Mucosa of stomach (tissue), 1 donor: Measurements from ENCODE around the gene CCSER2.

Source experiments
- H3K27me3 ChIP-seq: one replicate; pipeline ENCODE4 v1.7.0; 2013; ENCODE audit warnings: mild to moderate bottlenecking, low read length; ENCODE audit not compliant: control insufficient read depth, insufficient read depth
- H3K36me3 ChIP-seq: one replicate; pipeline ENCODE4 v1.7.0; 2013; ENCODE audit warnings: low read length; ENCODE audit not compliant: control insufficient read depth, insufficient read depth
- H3K4me1 ChIP-seq: one replicate; pipeline ENCODE4 v1.7.0; 2013; ENCODE audit warnings: mild to moderate bottlenecking, low read length; ENCODE audit not compliant: control insufficient read depth, insufficient read depth
- H3K4me3 ChIP-seq: one replicate; pipeline ENCODE4 v1.7.0; 2013; ENCODE audit warnings: low read length
- H3K9ac ChIP-seq: one replicate; pipeline ENCODE4 v1.7.0; 2013; ENCODE audit warnings: mild to moderate bottlenecking, low read length, moderate library complexity
- H3K9me3 ChIP-seq: one replicate; pipeline ENCODE4 v1.7.0; 2013; ENCODE audit warnings: mild to moderate bottlenecking, low read length, moderate library complexity; ENCODE audit not compliant: control insufficient read depth
- donor health status: Pancreatic carcinoma.

CCSER2 gene

GRCh38 chr10:84548869-84549268, 220.5 kb downstream of the CCSER2 start:
- Histone ChIP-seq H3K4me3 (no peak overlapping the region), H3K9ac (no peak overlapping the region), H3K4me1 (no peaks in the 10 kb centered on the region), H3K36me3 (no peaks in the 10 kb centered on the region), H3K9me3 (no peaks in the 10 kb centered on the region), H3K27me3 (peaks cover 10% of the 10 kb centered on the region)

- Histone ChIP-seq H3K9ac (no peak overlapping the region), H3K4me1 (no peaks in the 10 kb centered on the region), H3K36me3 (no peaks in the 10 kb centered on the region), H3K9me3 (no peaks in the 10 kb centered on the region), H3K27me3 (peaks cover 10% of the 10 kb centered on the region), H3K4me3 (no peak overlapping the region)
Measured at GRCh38 chr10:84549368-84550165, 221.2 kb downstream of the CCSER2 start.

- Histone ChIP-seq H3K27me3 (peaks cover 10% of the 10 kb centered on the region), H3K36me3 (no peaks in the 10 kb centered on the region), H3K9ac (no peak overlapping the region), H3K9me3 (no peaks in the 10 kb centered on the region), H3K4me3 (no peak overlapping the region), H3K4me1 (no peaks in the 10 kb centered on the region)
Measured at GRCh38 chr10:84550756-84551436, 222.5 kb downstream of the CCSER2 start.

DNA sequence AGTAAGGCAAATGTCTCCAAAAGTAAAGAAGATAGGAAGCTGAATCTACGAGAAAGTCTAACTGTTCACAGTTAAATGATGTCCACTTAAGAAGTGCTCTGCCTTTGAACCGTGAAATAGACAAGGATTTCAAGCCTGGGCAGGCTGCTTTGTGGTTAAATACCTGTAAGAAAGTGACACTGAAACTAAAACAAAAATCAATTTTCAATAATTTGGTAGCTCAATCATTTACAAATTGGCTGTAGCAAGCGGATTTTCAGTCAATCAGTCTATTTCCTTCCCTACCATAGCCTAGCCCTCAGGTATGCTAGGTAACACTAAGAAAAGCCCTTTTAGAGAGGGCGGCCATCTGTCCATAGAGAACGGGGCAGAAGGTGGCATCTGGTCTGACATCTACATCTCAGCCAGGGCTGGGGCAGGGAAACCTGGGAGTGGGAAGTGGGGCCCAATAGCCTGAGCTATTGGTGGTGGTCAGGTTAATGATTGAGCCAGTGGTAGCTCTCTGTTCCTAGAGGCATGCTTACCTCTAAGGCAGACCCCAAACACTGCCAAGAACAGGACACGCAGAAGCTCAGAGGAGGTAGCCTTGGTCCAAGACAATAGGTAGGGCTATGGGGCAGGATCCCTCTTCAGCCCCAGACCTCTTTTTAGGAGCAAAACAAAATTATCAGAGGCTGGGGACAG, 223.2 kb downstream of the CCSER2 start:
- H3K4me3 ChIP-seq, result no peak overlapping the region
- H3K36me3 ChIP-seq, result no peaks in the 10 kb centered on the region
- no peak overlapping the region for H3K9ac ChIP-seq
- peaks cover 10% of the 10 kb centered on the region for H3K27me3 ChIP-seq
- H3K9me3 ChIP-seq, result no peaks in the 10 kb centered on the region
- no peaks in the 10 kb centered on the region for H3K4me1 ChIP-seq

DNA sequence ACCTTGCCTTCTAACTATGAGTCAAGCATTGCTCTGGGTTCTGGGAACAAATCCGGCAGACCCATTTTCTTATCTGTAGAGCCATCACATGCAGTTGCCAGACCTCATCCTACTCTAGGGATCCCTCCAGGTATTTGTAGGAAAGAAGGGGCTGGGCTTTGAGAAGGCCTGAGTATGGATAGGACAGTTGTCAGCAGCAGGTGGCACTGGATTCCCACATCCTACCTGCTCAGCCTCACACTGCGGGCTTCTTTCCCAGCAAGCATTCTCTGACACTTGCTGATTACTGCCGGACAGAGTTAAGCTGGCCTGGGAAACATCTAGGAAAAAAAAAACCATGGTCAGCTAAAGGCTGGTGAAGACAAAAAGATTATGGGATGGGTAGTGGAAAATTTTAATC, 224.1 kb downstream of the CCSER2 start:
- H3K9ac ChIP-seq, result no peak overlapping the region
- H3K36me3 ChIP-seq, result no peaks in the 10 kb centered on the region
- no peaks in the 10 kb centered on the region for H3K9me3 ChIP-seq
- no peak overlapping the region for H3K4me3 ChIP-seq
- no peaks in the 10 kb centered on the region for H3K4me1 ChIP-seq
- H3K27me3 ChIP-seq, result peaks cover 10% of the 10 kb centered on the region

DNA sequence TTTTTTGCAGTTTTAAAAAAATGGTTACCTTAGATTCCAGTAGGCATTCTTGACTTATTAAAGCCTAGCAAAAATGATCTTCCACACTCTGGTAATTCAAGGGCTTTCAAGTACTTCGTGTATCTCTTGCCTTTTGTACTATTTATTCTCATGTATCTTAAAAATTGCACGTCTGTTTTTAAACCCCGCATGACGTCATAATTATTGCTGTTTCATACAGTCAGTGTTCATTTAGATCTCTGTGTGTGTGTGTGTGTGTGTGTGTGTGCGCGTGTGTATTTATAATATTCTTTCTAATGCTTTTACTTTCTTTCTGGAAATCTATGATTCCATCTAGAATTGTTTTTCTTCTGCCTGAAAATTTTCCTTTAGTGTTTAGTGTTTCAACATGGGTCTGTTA, 234.2 kb downstream of the CCSER2 start:
- no peaks in the 10 kb centered on the region for H3K4me1 ChIP-seq
- no peaks in the 10 kb centered on the region for H3K36me3 ChIP-seq
- H3K27me3 ChIP-seq, result no peaks in the 10 kb centered on the region
- H3K9me3 ChIP-seq, result no peaks in the 10 kb centered on the region
- no peak overlapping the region for H3K4me3 ChIP-seq
- H3K9ac ChIP-seq, result no peak overlapping the region

- H3K4me3 ChIP-seq, result no peak overlapping the region
- no peaks in the 10 kb centered on the region for H3K27me3 ChIP-seq
- no peaks in the 10 kb centered on the region for H3K9me3 ChIP-seq
- H3K9ac ChIP-seq, result no peak overlapping the region
- H3K36me3 ChIP-seq, result no peaks in the 10 kb centered on the region
- no peaks in the 10 kb centered on the region for H3K4me1 ChIP-seq
Measured at GRCh38 chr10:84563355-84563754, 235.0 kb downstream of the CCSER2 start.

- Histone ChIP-seq H3K27me3 (no peaks in the 10 kb centered on the region), H3K9me3 (no peaks in the 10 kb centered on the region), H3K4me3 (no peak overlapping the region), H3K9ac (no peak overlapping the region), H3K4me1 (no peaks in the 10 kb centered on the region), H3K36me3 (no peaks in the 10 kb centered on the region)
Measured at GRCh38 chr10:84563868-84564267, 235.5 kb downstream of the CCSER2 start.

- Histone ChIP-seq H3K9ac (no peak overlapping the region), H3K36me3 (no peaks in the 10 kb centered on the region), H3K27me3 (peaks cover 4% of the 10 kb centered on the region), H3K4me3 (no peak overlapping the region), H3K9me3 (no peaks in the 10 kb centered on the region), H3K4me1 (no peaks in the 10 kb centered on the region)
Measured at GRCh38 chr10:84565881-84566582, 237.6 kb downstream of the CCSER2 start.

DNA sequence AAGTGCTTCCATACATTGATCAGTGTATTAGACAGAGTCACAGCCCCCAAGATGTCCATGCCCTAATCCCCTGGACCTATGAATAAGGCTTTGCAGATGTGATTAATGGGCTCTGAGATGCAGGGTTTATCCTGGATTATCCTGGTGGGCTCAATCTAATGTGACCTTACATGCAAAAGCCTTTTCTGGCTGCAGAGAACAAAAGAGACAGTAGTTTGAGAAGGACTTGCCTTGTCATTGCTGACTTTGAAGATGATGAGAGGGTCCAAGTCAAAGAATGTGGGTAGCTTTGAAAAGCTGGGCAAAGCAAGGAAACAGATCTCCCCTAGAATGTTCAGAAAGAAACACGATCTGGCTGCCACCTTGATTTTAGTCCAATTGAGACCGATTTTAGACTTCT, 238.7 kb downstream of the CCSER2 start:
- Histone ChIP-seq H3K27me3 (peaks cover 4% of the 10 kb centered on the region), H3K4me1 (no peaks in the 10 kb centered on the region), H3K4me3 (no peak overlapping the region), H3K36me3 (no peaks in the 10 kb centered on the region), H3K9ac (no peak overlapping the region), H3K9me3 (no peaks in the 10 kb centered on the region)
